Osteocyte (in vitro differentiated cells): ENCODE data around the gene OR51Q1. TPM values are rescaled to one million over a fixed set of nuclear protein-coding genes. Genes with fewer than 3 reads are reported as not detected.

Experiments used
- DNase-seq: peaks from one replicate; pipeline ENCODE4 v3.0.0; 2021; ENCODE audit warnings: mixed read lengths; ENCODE audit not compliant: unreplicated experiment; ENCODE audit errors: extremely low spot score
- H3K27ac Mint-ChIP-seq: one replicate; pipeline ENCODE4 v1.8.0; 2021; ENCODE audit warnings: mild to moderate bottlenecking, mixed read lengths; ENCODE audit not compliant: unreplicated experiment
- H3K27me3 Mint-ChIP-seq: one replicate; pipeline ENCODE4 v1.8.0; 2021; ENCODE audit warnings: mixed read lengths; ENCODE audit not compliant: unreplicated experiment
- H3K36me3 Mint-ChIP-seq: one replicate; pipeline ENCODE4 v1.8.0; 2021; ENCODE audit warnings: mixed read lengths; ENCODE audit not compliant: unreplicated experiment
- H3K4me1 Mint-ChIP-seq: one replicate; pipeline ENCODE4 v1.8.0; 2021; ENCODE audit warnings: mixed read lengths; ENCODE audit not compliant: unreplicated experiment
- H3K4me3 Mint-ChIP-seq: one replicate; pipeline ENCODE4 v1.8.0; 2021; ENCODE audit warnings: mild to moderate bottlenecking, moderate library complexity, mixed read lengths; ENCODE audit not compliant: unreplicated experiment
- H3K9me3 Mint-ChIP-seq: one replicate; pipeline ENCODE4 v1.8.0; 2021; ENCODE audit warnings: mixed read lengths; ENCODE audit not compliant: unreplicated experiment
- total RNA-seq: library from RNA; stranded (reverse); gene quantifications from 2 replicates; pipeline ENCODE4 v1.2.1, GENCODE V29; 2021
- TF ChIP-seq, protein P1 (sequence below): fragments of 200-600 bp; sonication (generic); IDR thresholded peaks from 2 replicates; pipeline ENCODE4 v1.5.0; 2021; ENCODE audit warnings: antibody characterized with exemption, mild to moderate bottlenecking, moderate library complexity

The OR51Q1 gene
- total RNA-seq, 1 donor from 2014 or later: not detected

DNA sequence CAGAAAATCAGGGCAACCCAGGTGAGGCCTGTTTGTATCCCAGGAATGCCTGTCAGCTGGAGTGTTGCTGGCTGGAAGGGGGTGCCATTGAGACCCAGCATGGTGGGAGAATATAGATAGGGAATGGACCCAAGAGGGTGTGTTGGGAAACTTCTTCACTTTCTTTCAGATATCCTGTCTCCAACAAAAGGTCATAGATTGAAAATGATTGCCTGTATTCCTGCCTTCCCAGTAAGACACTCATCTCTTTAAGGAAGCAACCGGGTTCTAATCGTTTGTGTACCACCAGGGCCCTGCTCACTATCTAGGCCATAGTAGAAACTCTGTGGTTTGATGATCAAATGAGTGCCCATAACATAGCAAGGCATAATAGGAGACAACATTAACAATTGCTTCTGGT lies 19.5 kb downstream of the OR51Q1 start, which contains the start of gene OR51I1:
OR51I1 (minus strand) TSS at position 101 of the 400 bp plus-strand sequence; CDS start at position 101, 0 bp downstream.
- no peaks in the 10 kb centered on the region for H3K36me3 Mint-ChIP-seq
- H3K4me3 Mint-ChIP-seq: no peak within 1 kb of the TSS

DNA sequence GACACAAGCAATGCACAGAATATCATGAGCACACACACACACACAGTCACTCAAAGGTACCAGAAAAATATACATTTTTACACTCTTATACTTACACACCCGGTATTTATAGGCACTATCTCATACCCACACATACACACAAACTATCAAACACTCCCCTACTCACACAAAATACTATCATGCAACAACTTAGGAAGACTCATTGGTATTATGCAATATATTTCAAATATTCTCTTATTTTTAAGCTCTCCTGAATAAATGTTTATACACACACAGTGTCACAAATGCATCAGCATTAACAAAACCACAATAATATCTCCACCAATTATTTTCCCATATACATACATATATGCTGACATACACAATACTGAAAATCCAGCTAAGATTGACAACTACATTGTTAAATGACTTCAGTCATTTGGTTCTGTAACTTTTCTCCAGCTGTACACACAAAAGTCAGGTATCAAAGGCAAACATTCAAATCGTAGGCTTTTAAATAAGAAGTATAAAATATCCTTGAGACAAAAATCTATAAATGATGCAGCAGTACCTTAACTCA lies 22.0 kb downstream of the OR51Q1 start:
- Mint-ChIP-seq H3K9me3 (no peaks in the 10 kb centered on the region), H3K4me1 (no peaks in the 10 kb centered on the region), H3K27ac (no peak overlapping the region), H3K36me3 (no peaks in the 10 kb centered on the region), H3K4me3 (no peak overlapping the region), H3K27me3 (peaks cover 8% of the 10 kb centered on the region)
- TF ChIP-seq, protein P1, sequence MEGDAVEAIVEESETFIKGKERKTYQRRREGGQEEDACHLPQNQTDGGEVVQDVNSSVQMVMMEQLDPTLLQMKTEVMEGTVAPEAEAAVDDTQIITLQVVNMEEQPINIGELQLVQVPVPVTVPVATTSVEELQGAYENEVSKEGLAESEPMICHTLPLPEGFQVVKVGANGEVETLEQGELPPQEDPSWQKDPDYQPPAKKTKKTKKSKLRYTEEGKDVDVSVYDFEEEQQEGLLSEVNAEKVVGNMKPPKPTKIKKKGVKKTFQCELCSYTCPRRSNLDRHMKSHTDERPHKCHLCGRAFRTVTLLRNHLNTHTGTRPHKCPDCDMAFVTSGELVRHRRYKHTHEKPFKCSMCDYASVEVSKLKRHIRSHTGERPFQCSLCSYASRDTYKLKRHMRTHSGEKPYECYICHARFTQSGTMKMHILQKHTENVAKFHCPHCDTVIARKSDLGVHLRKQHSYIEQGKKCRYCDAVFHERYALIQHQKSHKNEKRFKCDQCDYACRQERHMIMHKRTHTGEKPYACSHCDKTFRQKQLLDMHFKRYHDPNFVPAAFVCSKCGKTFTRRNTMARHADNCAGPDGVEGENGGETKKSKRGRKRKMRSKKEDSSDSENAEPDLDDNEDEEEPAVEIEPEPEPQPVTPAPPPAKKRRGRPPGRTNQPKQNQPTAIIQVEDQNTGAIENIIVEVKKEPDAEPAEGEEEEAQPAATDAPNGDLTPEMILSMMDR: no peak
- DNase-seq: no peak

More for the DNA sequence above, 19.5 kb downstream of the OR51Q1 start, which contains the start of gene OR51I1:
- H3K27me3 Mint-ChIP-seq: peaks cover 14% of the 10 kb centered on the region
- no peaks in the 10 kb centered on the region for H3K9me3 Mint-ChIP-seq
- TF ChIP-seq, protein P1: no peak
- H3K27ac Mint-ChIP-seq: no peak within 1 kb of the TSS
- DNase-seq: no peak
- no peaks in the 10 kb centered on the region for H3K4me1 Mint-ChIP-seq

DNA sequence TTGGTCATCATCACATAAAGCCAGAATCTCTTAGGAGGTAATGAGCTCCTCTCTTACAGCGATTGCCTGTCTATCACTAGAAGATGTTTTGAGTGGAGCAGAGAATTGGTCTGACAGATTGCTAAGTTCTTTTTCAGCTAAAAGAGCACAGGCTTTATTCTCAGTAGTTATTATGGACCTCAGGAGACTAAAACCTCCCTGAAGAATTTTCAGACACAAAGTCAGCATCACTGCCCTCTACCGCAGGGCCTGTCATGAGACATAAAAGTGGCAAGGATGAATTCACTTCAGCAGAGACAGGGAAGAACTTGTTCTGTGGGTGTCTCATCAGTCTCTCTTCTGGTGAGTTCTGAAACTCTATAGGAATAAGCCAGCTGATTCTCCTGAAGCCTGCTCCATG lies 27.1 kb downstream of the OR51Q1 start, which contains the start of gene OR51I2:
OR51I2 (plus strand) TSS at position 301 of the 400 bp plus-strand sequence. CDS start 4,166 bp downstream, outside the sequence.
- no peak within 1 kb of the TSS for H3K4me3 Mint-ChIP-seq
- TF ChIP-seq, protein P1: no peak

DNA sequence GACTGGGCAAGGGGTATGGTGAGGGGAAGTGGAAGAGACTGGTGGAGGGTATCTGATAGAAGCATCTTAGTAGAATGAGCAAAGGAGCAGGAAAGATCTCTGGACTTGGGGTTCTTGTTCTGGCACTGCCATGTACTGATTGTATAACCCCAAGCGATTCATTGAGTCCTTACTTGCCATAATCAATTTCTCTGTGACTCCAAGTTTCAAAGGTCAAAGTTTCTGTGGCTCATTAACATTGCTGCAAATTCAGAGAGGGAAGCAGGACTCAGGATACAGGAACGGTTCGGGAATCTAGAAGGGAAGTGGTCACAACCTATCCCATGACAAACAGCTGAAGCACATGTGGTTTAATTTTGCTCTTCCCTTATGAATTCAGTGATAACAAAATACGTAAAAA lies 27.5 kb downstream of the OR51Q1 start:
- no peaks in the 10 kb centered on the region for H3K36me3 Mint-ChIP-seq
- DNase-seq: no peak
- H3K27me3 Mint-ChIP-seq: no peaks in the 10 kb centered on the region

More for the DNA sequence above, 27.1 kb downstream of the OR51Q1 start, which contains the start of gene OR51I2:
- Mint-ChIP-seq H3K27me3 (no peaks in the 10 kb centered on the region), H3K27ac (no peak within 1 kb of the TSS), H3K4me1 (no peaks in the 10 kb centered on the region), H3K36me3 (no peaks in the 10 kb centered on the region), H3K9me3 (no peaks in the 10 kb centered on the region)
- DNase-seq: no peak

DNA sequence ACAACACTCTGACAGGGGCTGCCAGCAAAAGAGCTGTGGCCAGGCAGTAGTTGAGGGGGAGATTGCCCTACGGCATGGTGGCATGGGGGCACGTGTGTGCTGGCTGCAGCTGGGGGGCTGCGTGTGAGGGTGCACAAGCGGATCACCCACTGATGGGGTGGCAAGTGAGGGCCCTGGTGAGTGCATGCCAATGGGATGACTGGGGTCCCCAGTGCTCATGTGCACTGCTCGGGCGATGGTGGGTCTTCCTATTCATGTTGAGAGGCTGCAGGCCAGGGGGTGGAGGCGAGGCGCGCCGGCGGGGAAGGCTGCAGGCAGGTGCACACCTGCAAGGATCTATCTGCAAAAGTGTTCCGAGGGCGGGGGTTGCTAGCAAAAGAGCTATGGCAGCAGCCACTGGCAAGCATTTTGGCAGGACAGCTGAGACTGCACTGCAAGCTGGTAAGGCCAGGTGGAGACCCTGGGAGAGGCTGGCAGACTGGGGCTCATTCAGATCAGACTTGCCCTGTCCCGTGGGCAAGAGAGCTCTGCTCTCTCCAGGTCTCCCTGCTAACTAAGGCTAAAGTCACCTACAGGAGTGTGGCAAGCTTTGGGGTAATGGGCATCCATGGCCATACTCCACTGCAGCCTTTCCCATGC lies 39.2 kb downstream of the OR51Q1 start:
- H3K36me3 Mint-ChIP-seq: no peaks in the 10 kb centered on the region
- H3K9me3 Mint-ChIP-seq: no peaks in the 10 kb centered on the region
- no peak overlapping the region for H3K27ac Mint-ChIP-seq
- H3K27me3 Mint-ChIP-seq: no peaks in the 10 kb centered on the region
- TF ChIP-seq, protein P1: no peak
- no peaks in the 10 kb centered on the region for H3K4me1 Mint-ChIP-seq
- H3K4me3 Mint-ChIP-seq: no peak overlapping the region
- no peak for DNase-seq

More for the DNA sequence above, 27.5 kb downstream of the OR51Q1 start:
- Mint-ChIP-seq H3K4me1 (no peaks in the 10 kb centered on the region), H3K27ac (no peak overlapping the region), H3K9me3 (no peaks in the 10 kb centered on the region), H3K4me3 (no peak overlapping the region)
- TF ChIP-seq, protein P1: no peak
